Trophoblast cell (in vitro differentiated cells and primary cell): ENCODE measurements around the gene EPS8.

Experiments used
- DNase-seq, 2 donors: peaks; one replicate each; pipeline ENCODE4 v3.0.0-alpha.2; 2016
- H2AFZ ChIP-seq: 2 replicates; pipeline ENCODE4 v1.6.1; 2013; ENCODE audit warnings: low read length, moderate library complexity, mild to moderate bottlenecking; ENCODE audit not compliant: insufficient read depth, poor library complexity
- H2AK5ac ChIP-seq: 2 replicates; pipeline ENCODE4 v1.6.1; 2013; ENCODE audit warnings: mild to moderate bottlenecking, low read length
- H2BK120ac ChIP-seq: 2 replicates; pipeline ENCODE4 v1.6.1; 2013; ENCODE audit warnings: low read length, mild to moderate bottlenecking, moderate library complexity; ENCODE audit not compliant: insufficient read depth, poor library complexity
- H2BK12ac ChIP-seq: 2 replicates; pipeline ENCODE4 v1.6.1; 2013; ENCODE audit warnings: mild to moderate bottlenecking, low read length, moderate library complexity
- H2BK5ac ChIP-seq: 2 replicates; pipeline ENCODE4 v1.6.1; 2013; ENCODE audit warnings: low read length, low read depth, moderate library complexity, mild to moderate bottlenecking; ENCODE audit not compliant: poor library complexity
- H3K14ac ChIP-seq: 2 replicates; pipeline ENCODE4 v1.6.1; 2013; ENCODE audit warnings: mild to moderate bottlenecking, low read length
- H3K18ac ChIP-seq: 2 replicates; pipeline ENCODE4 v1.6.1; 2013; ENCODE audit warnings: mild to moderate bottlenecking, low read length
- H3K23ac ChIP-seq: 2 replicates; pipeline ENCODE4 v1.6.1; 2013; ENCODE audit warnings: low read length
- H3K27ac ChIP-seq: 2 replicates; pipeline ENCODE4 v1.5.1; 2013; ENCODE audit warnings: low read depth, mild to moderate bottlenecking, inconsistent platforms, low read length, moderate library complexity
- H3K27me3 ChIP-seq: 2 replicates; pipeline ENCODE4 v1.6.1; 2013; ENCODE audit warnings: inconsistent platforms, mild to moderate bottlenecking, low read length, moderate library complexity; ENCODE audit not compliant: insufficient read depth
- H3K36me3 ChIP-seq, 2 experiments: 1 replicate in 1 of 2; 2 replicates in 1 of 2; pipeline ENCODE4 v1.6.1; 2013; ENCODE audit warnings: low read length in 2 of 2, mild to moderate bottlenecking in 2 of 2, moderate library complexity in 1 of 2; ENCODE audit not compliant: insufficient read depth in 2 of 2, control insufficient read depth in 1 of 2
- H3K4ac ChIP-seq: 2 replicates; pipeline ENCODE4 v1.6.1; 2013; ENCODE audit warnings: low read depth, mild to moderate bottlenecking, low read length, moderate library complexity
- H3K4me1 ChIP-seq, 2 experiments: 1 replicate in 1 of 2; 2 replicates in 1 of 2; pipeline ENCODE4 v1.6.1; 2013; ENCODE audit warnings: low read length in 2 of 2, mild to moderate bottlenecking in 2 of 2, moderate library complexity in 1 of 2; ENCODE audit not compliant: insufficient read depth in 2 of 2, control insufficient read depth in 1 of 2
- H3K4me2 ChIP-seq: 2 replicates; pipeline ENCODE4 v1.6.1; 2013; ENCODE audit warnings: inconsistent platforms, mild to moderate bottlenecking, low read length, moderate library complexity
- H3K4me3 ChIP-seq: 2 replicates; pipeline ENCODE4 v1.5.1; 2013; ENCODE audit warnings: mild to moderate bottlenecking, low read depth, low read length, inconsistent platforms
- H3K79me1 ChIP-seq: one replicate; pipeline ENCODE4 v1.6.1; 2013; ENCODE audit warnings: low read length
- H3K79me2 ChIP-seq: 2 replicates; pipeline ENCODE4 v1.6.1; 2013; ENCODE audit warnings: low read length, mild to moderate bottlenecking; ENCODE audit not compliant: control insufficient read depth, insufficient read depth, poor library complexity
- H3K9ac ChIP-seq: 2 replicates; pipeline ENCODE4 v1.6.1; 2013; ENCODE audit warnings: mild to moderate bottlenecking, low read length
- H3K9me3 ChIP-seq: 2 replicates; pipeline ENCODE4 v1.6.1; 2013; ENCODE audit warnings: low read depth, mild to moderate bottlenecking, control low read depth, inconsistent platforms, low read length; ENCODE audit not compliant: insufficient read depth
- H4K12ac ChIP-seq: 2 replicates; pipeline ENCODE4 v1.6.1; 2013; ENCODE audit warnings: low read depth, mild to moderate bottlenecking, low read length, moderate library complexity
- H4K8ac ChIP-seq: 2 replicates; pipeline ENCODE4 v1.6.1; 2013; ENCODE audit warnings: low read depth, mild to moderate bottlenecking, low read length, moderate library complexity
- H4K91ac ChIP-seq: one replicate; pipeline ENCODE4 v1.6.1; 2013; ENCODE audit warnings: low read depth, mild to moderate bottlenecking, low read length, moderate library complexity
- WGBS: extraction: QIAGEN DNeasy Blood & Tissue Kit; methylation state at CpG from one replicate; pipeline ENCODE4 v1.1.7; 2013; ENCODE audit warnings: missing lambda C conversion rate; ENCODE audit not compliant: insufficient read length, insufficient coverage; ENCODE audit errors: extremely low coverage; 5-methylcytosine and 5-hydroxymethylcytosine counted together

The EPS8 gene

GRCh38 chr12:15693228-15693911 lies 95.8 kb downstream of the EPS8 start:
- Histone ChIP-seq H2AFZ (no peak overlapping the region), H3K14ac (no peak overlapping the region), H3K4me2 (no peak overlapping the region), H3K9me3 (no peaks in the 10 kb centered on the region), H3K79me1 (no peaks in the 10 kb centered on the region), H2BK120ac (no peak overlapping the region), H2AK5ac (no peak overlapping the region), H3K4me1 (no peaks in the 10 kb centered on the region), H3K36me3 (peaks cover 0 to 2% of the 10 kb centered on the region in 2 experiments), H3K23ac (no peak overlapping the region), H3K79me2 (no peaks in the 10 kb centered on the region), H2BK5ac (no peak overlapping the region), H3K4ac (no peak overlapping the region), H4K8ac (no peak overlapping the region), H4K91ac (no peak overlapping the region), H3K4me3 (no peak overlapping the region), H3K27me3 (no peaks in the 10 kb centered on the region), H3K9ac (no peak overlapping the region), H3K18ac (no peak overlapping the region), H2BK12ac (no peak overlapping the region), H4K12ac (no peak overlapping the region), H3K27ac (no peak overlapping the region)
- WGBS, result no CpG with 5 or more reads among the region's 2 CpGs
- DNase-seq, result no peak

- Histone ChIP-seq H4K12ac (no peak overlapping the region), H3K4me1 (no peaks in the 10 kb centered on the region), H2AFZ (no peak overlapping the region), H3K79me1 (no peaks in the 10 kb centered on the region), H3K4ac (no peak overlapping the region), H4K91ac (no peak overlapping the region), H2BK5ac (no peak overlapping the region), H3K27me3 (no peaks in the 10 kb centered on the region), H3K27ac (no peak overlapping the region), H3K23ac (no peak overlapping the region), H3K9ac (no peak overlapping the region), H3K4me3 (no peak overlapping the region), H2BK12ac (no peak overlapping the region), H3K14ac (no peak overlapping the region), H3K79me2 (no peaks in the 10 kb centered on the region), H3K4me2 (no peak overlapping the region), H4K8ac (no peak overlapping the region), H3K18ac (no peak overlapping the region), H3K9me3 (no peaks in the 10 kb centered on the region), H2BK120ac (no peak overlapping the region), H2AK5ac (no peak overlapping the region), H3K36me3 (peaks cover 0 to 2% of the 10 kb centered on the region in 2 experiments)
- no CpG with 5 or more reads among the region's 4 CpGs for WGBS
- DNase-seq, result no peak
Observed at GRCh38 chr12:15691388-15691787, 97.8 kb downstream of the EPS8 start.

DNA sequence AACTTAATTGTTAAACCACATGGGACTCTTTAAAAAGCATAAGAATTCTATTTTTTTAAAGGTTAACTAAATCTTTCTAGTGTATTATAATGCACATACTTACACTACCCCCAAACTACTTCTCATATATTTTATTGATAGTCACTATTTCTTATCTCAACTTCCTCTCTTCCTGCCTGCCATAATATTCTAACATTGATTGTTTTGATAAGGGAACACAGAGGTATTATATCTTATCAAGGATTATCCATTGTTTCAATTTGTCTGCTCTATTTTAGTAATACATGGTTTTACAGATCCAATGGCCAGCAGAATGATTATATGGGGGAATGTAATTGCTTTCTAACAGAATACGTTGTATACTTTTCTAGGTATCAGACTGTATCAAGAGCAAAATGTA lies 98.9 kb downstream of the EPS8 start:
- Histone ChIP-seq H3K9me3 (no peaks in the 10 kb centered on the region), H3K4ac (no peak overlapping the region), H3K23ac (no peak overlapping the region), H2BK5ac (no peak overlapping the region), H4K91ac (no peak overlapping the region), H3K79me2 (no peaks in the 10 kb centered on the region), H2BK12ac (no peak overlapping the region), H3K27me3 (no peaks in the 10 kb centered on the region), H3K36me3 (peaks cover 0 to 2% of the 10 kb centered on the region in 2 experiments), H4K8ac (no peak overlapping the region), H2BK120ac (no peak overlapping the region), H4K12ac (no peak overlapping the region), H3K27ac (no peak overlapping the region), H3K18ac (no peak overlapping the region), H3K4me3 (no peak overlapping the region), H3K9ac (no peak overlapping the region), H3K14ac (no peak overlapping the region), H2AK5ac (no peak overlapping the region), H3K4me1 (no peaks in the 10 kb centered on the region), H3K4me2 (no peak overlapping the region), H2AFZ (no peak overlapping the region), H3K79me1 (no peaks in the 10 kb centered on the region)
- DNase-seq, result no peak
- WGBS, result no CpG with 5 or more reads among the region's 1 CpG

DNA sequence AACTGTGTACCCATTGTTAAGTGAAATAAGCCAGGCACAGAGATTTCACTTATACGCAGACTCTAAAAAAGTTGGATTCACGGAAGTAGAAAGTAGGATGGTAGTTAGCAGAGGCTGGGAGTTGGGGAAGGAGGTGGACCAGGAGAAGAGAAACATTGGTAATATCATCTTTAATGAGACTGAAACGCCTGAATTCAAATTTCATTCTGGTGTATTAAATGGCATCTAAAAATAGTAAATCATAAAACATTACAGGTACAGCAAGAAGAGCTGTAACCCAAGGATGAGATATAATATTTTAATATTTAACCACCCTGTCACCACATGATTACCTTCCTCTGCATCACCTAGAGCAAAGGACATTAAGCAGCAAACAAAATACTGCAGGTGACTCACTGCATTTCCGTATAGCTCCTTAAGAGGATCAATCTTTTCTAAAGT lies 99.4 kb downstream of the EPS8 start:
- H2AK5ac ChIP-seq, result no peak overlapping the region
- no peak overlapping the region for H3K27ac ChIP-seq
- H3K18ac ChIP-seq, result no peak overlapping the region
- H3K14ac ChIP-seq, result no peak overlapping the region
- no CpG with 5 or more reads among the region's 4 CpGs for WGBS
- H3K4ac ChIP-seq, result no peak overlapping the region
- no peaks in the 10 kb centered on the region for H3K79me2 ChIP-seq
- peaks cover 0 to 2% of the 10 kb centered on the region in 2 experiments for H3K36me3 ChIP-seq
- DNase-seq, result no peak
- no peak overlapping the region for H2BK12ac ChIP-seq
- H2AFZ ChIP-seq, result no peak overlapping the region
- no peaks in the 10 kb centered on the region for H3K79me1 ChIP-seq
- H3K4me1 ChIP-seq, result no peaks in the 10 kb centered on the region
- no peak overlapping the region for H3K4me2 ChIP-seq
- H3K4me3 ChIP-seq, result no peak overlapping the region
- H3K9me3 ChIP-seq, result no peaks in the 10 kb centered on the region
- H4K12ac ChIP-seq, result no peak overlapping the region
- H2BK5ac ChIP-seq, result no peak overlapping the region
- H3K9ac ChIP-seq, result no peak overlapping the region
- H4K8ac ChIP-seq, result no peak overlapping the region
- no peaks in the 10 kb centered on the region for H3K27me3 ChIP-seq
- no peak overlapping the region for H4K91ac ChIP-seq
- H2BK120ac ChIP-seq, result no peak overlapping the region
- H3K23ac ChIP-seq, result no peak overlapping the region
